Osteocyte (in vitro differentiated cells): ENCODE results near the gene ABCA9. TPM values are rescaled to one million over a fixed set of nuclear protein-coding genes. Genes with fewer than 3 reads are reported as not detected.
"Not testable (repeated sequence)": the region's sequence is repeated elsewhere in the genome, so short reads cannot be mapped to it uniquely, and the experiment has no call there.

Experiments used
- DNase-seq: peaks from one replicate; pipeline ENCODE4 v3.0.0; 2021; ENCODE audit warnings: mixed read lengths; ENCODE audit not compliant: unreplicated experiment; ENCODE audit errors: extremely low spot score
- H3K27ac Mint-ChIP-seq: one replicate; pipeline ENCODE4 v1.8.0; 2021; ENCODE audit warnings: mild to moderate bottlenecking, mixed read lengths; ENCODE audit not compliant: unreplicated experiment
- H3K27me3 Mint-ChIP-seq: one replicate; pipeline ENCODE4 v1.8.0; 2021; ENCODE audit warnings: mixed read lengths; ENCODE audit not compliant: unreplicated experiment
- H3K36me3 Mint-ChIP-seq: one replicate; pipeline ENCODE4 v1.8.0; 2021; ENCODE audit warnings: mixed read lengths; ENCODE audit not compliant: unreplicated experiment
- H3K4me1 Mint-ChIP-seq: one replicate; pipeline ENCODE4 v1.8.0; 2021; ENCODE audit warnings: mixed read lengths; ENCODE audit not compliant: unreplicated experiment
- H3K4me3 Mint-ChIP-seq: one replicate; pipeline ENCODE4 v1.8.0; 2021; ENCODE audit warnings: mild to moderate bottlenecking, moderate library complexity, mixed read lengths; ENCODE audit not compliant: unreplicated experiment
- H3K9me3 Mint-ChIP-seq: one replicate; pipeline ENCODE4 v1.8.0; 2021; ENCODE audit warnings: mixed read lengths; ENCODE audit not compliant: unreplicated experiment
- total RNA-seq: library from RNA; stranded (reverse); gene quantifications from 2 replicates; pipeline ENCODE4 v1.2.1, GENCODE V29; 2021
- TF ChIP-seq, protein P1 (sequence below): fragments of 200-600 bp; sonication (generic); IDR thresholded peaks from 2 replicates; pipeline ENCODE4 v1.5.0; 2021; ENCODE audit warnings: antibody characterized with exemption, mild to moderate bottlenecking, moderate library complexity

ABCA9 gene
- total RNA-seq, 1 donor from 2014 or later = 1.1 TPM

DNA sequence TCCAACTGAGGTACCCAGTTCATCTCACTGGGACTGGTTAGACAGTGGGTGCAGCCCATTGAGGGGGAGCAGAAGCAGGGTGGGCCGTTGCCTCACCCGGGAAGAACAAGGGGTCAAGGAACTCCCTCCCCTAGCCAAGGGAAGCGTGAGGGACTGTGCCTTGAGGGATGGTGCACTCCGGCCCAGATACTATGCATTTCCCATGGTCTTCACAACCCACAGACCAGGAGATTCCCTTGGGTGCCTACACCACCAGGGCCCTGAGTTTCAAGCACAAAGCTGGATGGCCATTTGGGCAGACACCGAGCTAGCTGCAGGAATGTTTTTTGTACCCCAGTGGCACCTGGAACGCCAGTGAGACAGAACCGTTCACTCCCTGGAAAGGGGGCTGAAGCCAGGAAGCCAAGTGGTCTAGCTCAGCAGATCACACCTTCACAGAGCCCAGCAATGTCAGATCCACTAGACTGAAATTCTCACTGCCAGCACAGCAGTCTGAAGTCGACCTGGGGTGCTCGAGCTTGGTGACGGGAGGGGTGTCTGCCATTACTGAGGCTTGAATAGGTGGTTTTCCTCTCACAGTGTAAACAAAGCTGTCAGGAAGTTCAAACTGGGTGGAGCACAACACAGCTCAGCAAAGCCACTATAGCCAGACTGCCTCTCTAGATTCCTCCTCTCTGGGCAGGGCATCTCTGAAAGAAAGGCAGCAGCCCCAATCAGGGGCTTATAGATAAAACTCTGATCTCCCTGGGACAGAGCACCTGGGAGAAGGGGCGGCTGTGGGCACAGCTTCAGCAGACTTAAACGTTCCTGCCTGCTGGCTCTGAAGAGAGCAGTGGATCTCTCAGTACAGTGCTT lies 9.9 kb upstream of the ABCA9 start:
- H3K4me1 Mint-ChIP-seq = peaks cover 28% of the 10 kb centered on the region
- not testable (repeated sequence) for H3K27me3 Mint-ChIP-seq, H3K4me3 Mint-ChIP-seq, DNase-seq, H3K27ac Mint-ChIP-seq, H3K36me3 Mint-ChIP-seq, H3K9me3 Mint-ChIP-seq

DNA sequence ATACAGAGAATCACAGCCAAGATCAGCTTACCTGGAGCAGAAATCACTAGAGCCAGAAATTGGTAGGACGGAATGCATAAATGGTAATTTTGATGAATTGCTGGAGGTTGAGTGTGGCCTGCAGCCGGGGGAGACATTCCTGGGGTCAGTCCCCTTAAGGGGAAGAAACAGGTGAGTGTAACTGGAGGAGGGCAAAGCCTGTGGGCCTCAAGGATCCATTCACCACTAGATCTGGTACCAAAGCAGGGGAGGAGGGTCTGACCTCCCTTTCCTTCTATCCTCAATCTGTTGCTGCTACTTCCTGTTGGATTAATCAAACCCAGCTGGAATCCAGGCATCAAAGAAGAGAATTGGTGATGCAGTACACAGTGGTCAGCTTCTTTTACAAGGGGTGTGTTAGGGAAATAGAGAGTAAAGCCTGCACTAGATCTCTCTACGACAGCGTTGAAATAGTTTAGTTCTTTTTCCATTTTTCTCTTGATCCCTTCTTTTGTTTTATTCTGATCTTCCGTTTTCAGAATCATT lies 8.6 kb upstream of the ABCA9 start:
- TF ChIP-seq, protein P1, sequence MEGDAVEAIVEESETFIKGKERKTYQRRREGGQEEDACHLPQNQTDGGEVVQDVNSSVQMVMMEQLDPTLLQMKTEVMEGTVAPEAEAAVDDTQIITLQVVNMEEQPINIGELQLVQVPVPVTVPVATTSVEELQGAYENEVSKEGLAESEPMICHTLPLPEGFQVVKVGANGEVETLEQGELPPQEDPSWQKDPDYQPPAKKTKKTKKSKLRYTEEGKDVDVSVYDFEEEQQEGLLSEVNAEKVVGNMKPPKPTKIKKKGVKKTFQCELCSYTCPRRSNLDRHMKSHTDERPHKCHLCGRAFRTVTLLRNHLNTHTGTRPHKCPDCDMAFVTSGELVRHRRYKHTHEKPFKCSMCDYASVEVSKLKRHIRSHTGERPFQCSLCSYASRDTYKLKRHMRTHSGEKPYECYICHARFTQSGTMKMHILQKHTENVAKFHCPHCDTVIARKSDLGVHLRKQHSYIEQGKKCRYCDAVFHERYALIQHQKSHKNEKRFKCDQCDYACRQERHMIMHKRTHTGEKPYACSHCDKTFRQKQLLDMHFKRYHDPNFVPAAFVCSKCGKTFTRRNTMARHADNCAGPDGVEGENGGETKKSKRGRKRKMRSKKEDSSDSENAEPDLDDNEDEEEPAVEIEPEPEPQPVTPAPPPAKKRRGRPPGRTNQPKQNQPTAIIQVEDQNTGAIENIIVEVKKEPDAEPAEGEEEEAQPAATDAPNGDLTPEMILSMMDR = no peak
- H3K27me3 Mint-ChIP-seq = no peaks in the 10 kb centered on the region
- no peak overlapping the region for H3K4me3 Mint-ChIP-seq
- H3K4me1 Mint-ChIP-seq = peaks cover 28% of the 10 kb centered on the region
- DNase-seq = no peak
- H3K27ac Mint-ChIP-seq = no peak overlapping the region
- no peaks in the 10 kb centered on the region for H3K36me3 Mint-ChIP-seq
- H3K9me3 Mint-ChIP-seq = peaks cover 4% of the 10 kb centered on the region

DNA sequence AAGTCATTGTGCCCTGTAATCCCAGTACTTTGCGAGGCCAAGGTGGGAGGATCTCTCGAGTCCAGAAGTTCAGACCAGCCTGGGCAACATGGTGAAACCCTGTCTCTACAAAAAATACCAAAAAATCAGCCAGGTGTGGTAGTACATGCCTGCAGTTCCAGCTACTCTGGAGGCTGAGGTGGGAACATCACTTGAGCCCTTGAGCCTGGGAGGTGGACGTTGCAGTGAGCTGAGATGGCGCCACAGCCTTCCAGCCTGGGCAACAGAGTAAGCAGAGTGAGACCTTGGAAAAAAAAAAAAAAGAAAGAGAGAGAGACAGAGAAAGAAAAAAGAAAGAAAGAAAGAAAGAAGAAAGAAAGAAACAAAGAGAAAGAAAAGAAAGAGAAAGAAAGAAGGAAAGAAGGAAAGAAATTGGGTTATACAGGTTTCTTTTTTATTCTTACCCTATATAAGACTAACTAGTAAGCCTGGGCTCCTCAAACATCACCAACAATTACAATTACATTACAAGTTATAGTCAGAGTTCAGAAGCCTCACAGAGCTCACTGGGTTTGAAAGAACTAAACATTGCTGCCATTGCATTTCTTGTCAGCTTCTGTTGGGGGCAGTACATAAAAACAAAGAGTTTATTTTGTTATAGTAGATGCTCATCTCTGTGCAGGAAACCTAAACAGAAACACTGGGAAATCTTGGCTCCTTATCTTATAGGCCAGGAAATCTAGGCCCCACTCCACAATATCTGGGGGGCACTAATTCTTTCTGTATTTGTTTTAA lies 6.7 kb upstream of the ABCA9 start:
- Mint-ChIP-seq H3K36me3 (no peaks in the 10 kb centered on the region), H3K9me3 (no peaks in the 10 kb centered on the region), H3K27ac (no peak overlapping the region), H3K4me1 (peaks cover 32% of the 10 kb centered on the region), H3K27me3 (no peaks in the 10 kb centered on the region), H3K4me3 (no peak overlapping the region)
- TF ChIP-seq, protein P1 = no peak
- DNase-seq = no peak

DNA sequence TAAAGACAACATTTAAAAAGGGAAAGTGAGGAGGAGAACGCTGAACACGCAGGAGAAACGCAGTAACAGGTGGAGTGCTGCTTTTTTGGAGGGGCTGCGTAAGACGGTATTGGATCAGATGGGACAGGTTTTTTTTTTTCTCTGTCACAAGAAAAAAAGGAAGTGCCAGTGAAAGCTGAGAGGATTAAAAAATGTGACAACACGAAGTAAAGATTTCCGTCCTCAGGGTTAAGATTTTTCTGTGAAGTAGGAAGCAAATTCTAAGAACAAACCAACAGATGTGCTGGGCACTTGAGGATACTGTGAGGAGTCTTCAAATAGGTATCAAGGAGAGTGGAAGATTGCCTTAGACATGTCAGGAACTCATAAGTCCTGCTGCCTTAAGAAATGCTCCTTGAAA lies 5.8 kb upstream of the ABCA9 start:
- DNase-seq = no peak
- H3K27me3 Mint-ChIP-seq = no peaks in the 10 kb centered on the region
- no peaks in the 10 kb centered on the region for H3K9me3 Mint-ChIP-seq
- TF ChIP-seq, protein P1 = no peak
- H3K4me1 Mint-ChIP-seq = peaks cover 39% of the 10 kb centered on the region
- no peaks in the 10 kb centered on the region for H3K36me3 Mint-ChIP-seq
- H3K27ac Mint-ChIP-seq = no peak overlapping the region
- no peak overlapping the region for H3K4me3 Mint-ChIP-seq

DNA sequence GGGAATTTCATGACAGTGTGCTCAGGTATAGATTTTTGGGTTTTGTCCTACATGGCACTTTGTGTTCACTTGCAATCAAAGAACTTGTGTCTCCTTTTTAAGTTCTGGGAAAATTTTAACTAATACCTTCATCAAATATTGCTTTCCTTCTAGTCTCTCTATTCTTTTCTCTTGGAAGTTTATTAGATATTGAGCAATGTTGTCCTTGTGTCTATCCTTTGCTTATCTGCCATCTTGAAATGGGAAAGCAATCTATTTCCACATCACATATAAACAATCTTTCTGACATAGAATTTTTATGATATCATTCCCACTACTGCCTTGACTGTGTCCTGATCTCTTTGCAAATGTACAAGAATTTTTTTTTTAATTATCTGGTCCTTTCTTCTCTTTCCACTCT lies 4.4 kb upstream of the ABCA9 start:
- no peak overlapping the region for H3K4me3 Mint-ChIP-seq
- no peak for DNase-seq
- H3K27me3 Mint-ChIP-seq = no peaks in the 10 kb centered on the region
- no peaks in the 10 kb centered on the region for H3K36me3 Mint-ChIP-seq
- TF ChIP-seq, protein P1 = no peak
- peaks cover 44% of the 10 kb centered on the region for H3K4me1 Mint-ChIP-seq
- H3K9me3 Mint-ChIP-seq = no peaks in the 10 kb centered on the region
- no peak overlapping the region for H3K27ac Mint-ChIP-seq
